Brain microvascular endothelial cell (primary cell): Measurements from ENCODE around the gene CHTOP.

Source experiments
- DNase-seq: peaks from one replicate; pipeline ENCODE4 v3.0.0-alpha.2; 2020
- H3K27ac ChIP-seq: fragments of 250-450 bp; sonication (Bioruptor Pico); 2 replicates; pipeline ENCODE4 v1.5.1; 2020; ENCODE audit warnings: mild to moderate bottlenecking, moderate library complexity
- H3K27me3 ChIP-seq: fragments of 250-450 bp; sonication (Bioruptor Pico); replicated peaks from 2 replicates; pipeline ENCODE4 v1.5.1; 2020; ENCODE audit warnings: mild to moderate bottlenecking
- H3K36me3 ChIP-seq: fragments of 250-450 bp; sonication (Bioruptor Pico); replicated peaks from 2 replicates; pipeline ENCODE4 v1.5.1; 2020; ENCODE audit warnings: mild to moderate bottlenecking
- H3K4me3 ChIP-seq: 2 replicates; pipeline ENCODE4 v1.5.1; 2011; ENCODE audit warnings: low read depth, mild to moderate bottlenecking, control low read depth, low read length, moderate library complexity
- in situ Hi-C: cut with HindIII; loops from 2 replicates; pipeline ENCODE4 v1.10.0; 2017; ENCODE audit warnings: low sequenced_read_pairs, low pct_ligation_motif_present
- TF ChIP-seq, protein P1 (sequence below): IDR thresholded peaks from 2 replicates; pipeline ENCODE4 v1.5.1; 2011; ENCODE audit warnings: low read depth, mild to moderate bottlenecking, moderate library complexity, low read length, control low read depth, inconsistent platforms; ENCODE audit errors: missing control alignments

CHTOP gene

GRCh38 chr1:153606194-153606593 is 27.7 kb upstream of the CHTOP start:
- in situ Hi-C loops = no loop called here
- Histone ChIP-seq H3K27ac (no peak overlapping the region), H3K36me3 (peaks cover 9% of the 10 kb centered on the region), H3K4me3 (no peak overlapping the region), H3K27me3 (no peaks in the 10 kb centered on the region)
- TF ChIP-seq, protein P1, sequence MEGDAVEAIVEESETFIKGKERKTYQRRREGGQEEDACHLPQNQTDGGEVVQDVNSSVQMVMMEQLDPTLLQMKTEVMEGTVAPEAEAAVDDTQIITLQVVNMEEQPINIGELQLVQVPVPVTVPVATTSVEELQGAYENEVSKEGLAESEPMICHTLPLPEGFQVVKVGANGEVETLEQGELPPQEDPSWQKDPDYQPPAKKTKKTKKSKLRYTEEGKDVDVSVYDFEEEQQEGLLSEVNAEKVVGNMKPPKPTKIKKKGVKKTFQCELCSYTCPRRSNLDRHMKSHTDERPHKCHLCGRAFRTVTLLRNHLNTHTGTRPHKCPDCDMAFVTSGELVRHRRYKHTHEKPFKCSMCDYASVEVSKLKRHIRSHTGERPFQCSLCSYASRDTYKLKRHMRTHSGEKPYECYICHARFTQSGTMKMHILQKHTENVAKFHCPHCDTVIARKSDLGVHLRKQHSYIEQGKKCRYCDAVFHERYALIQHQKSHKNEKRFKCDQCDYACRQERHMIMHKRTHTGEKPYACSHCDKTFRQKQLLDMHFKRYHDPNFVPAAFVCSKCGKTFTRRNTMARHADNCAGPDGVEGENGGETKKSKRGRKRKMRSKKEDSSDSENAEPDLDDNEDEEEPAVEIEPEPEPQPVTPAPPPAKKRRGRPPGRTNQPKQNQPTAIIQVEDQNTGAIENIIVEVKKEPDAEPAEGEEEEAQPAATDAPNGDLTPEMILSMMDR = no peak
- DNase-seq = no peak

- TF ChIP-seq, protein P1 = no peak
- in situ Hi-C loops = no loop called here
- Histone ChIP-seq H3K27ac (no peak overlapping the region), H3K4me3 (no peak overlapping the region), H3K27me3 (no peaks in the 10 kb centered on the region), H3K36me3 (peaks cover 9% of the 10 kb centered on the region)
- DNase-seq = no peak
These were observed 26.5 kb upstream of the CHTOP start for GRCh38 chr1:153607381-153607780.

- TF ChIP-seq, protein P1 = peak; percentile 1
- Histone ChIP-seq H3K36me3 (peaks cover 9% of the 10 kb centered on the region), H3K27me3 (no peaks in the 10 kb centered on the region), H3K27ac (peak overlapping the region; percentile 78), H3K4me3 (peak overlapping the region; percentile 56)
- peak; percentile 7 for DNase-seq
- in situ Hi-C loops = no loop called here
These were observed 25.7 kb upstream of the CHTOP start for GRCh38 chr1:153608089-153608682.

GRCh38 chr1:153608742-153609584 is 24.9 kb upstream of the CHTOP start:
- in situ Hi-C loops = no loop called here
- H3K36me3 ChIP-seq = peaks cover 9% of the 10 kb centered on the region
- H3K27me3 ChIP-seq = no peaks in the 10 kb centered on the region
- H3K4me3 ChIP-seq = peak overlapping the region; percentile 56
- TF ChIP-seq, protein P1 = no peak
- H3K27ac ChIP-seq = peak overlapping the region; percentile 78
- peak; percentile 92 for DNase-seq

DNA sequence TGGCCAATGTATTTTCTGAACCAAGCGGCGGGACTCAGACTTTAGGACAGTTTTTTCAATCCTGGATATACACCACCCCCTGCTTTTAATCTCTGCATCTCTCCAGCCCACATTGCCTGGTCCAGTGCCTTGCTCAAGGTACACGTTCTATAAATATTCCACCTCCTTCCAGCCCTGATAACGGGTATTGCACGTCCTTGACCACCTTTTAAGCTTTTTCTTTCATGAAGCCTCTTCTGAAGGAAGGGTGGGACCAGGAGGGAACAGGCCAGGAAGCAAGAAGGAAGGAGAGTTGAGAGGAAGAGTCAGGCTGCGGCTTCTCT is 24.3 kb upstream of the CHTOP start:
- no peaks in the 10 kb centered on the region for H3K27me3 ChIP-seq
- peaks cover 9% of the 10 kb centered on the region for H3K36me3 ChIP-seq
- in situ Hi-C loops = no loop called here
- TF ChIP-seq, protein P1 = no peak
- H3K27ac ChIP-seq = peak overlapping the region; percentile 78
- DNase-seq = no peak
- peak overlapping the region; percentile 56 for H3K4me3 ChIP-seq
